Measurements from ENCODE around the gene FOXA2.

The FOXA2 gene

GRCh38 chr20:22579711-22580697, 4.4 kb downstream of the FOXA2 start:
- no peaks in the 10 kb centered on the region for H3K9me3 Mint-ChIP-seq
- no peaks in the 10 kb centered on the region for H3K4me1 Mint-ChIP-seq (ENCODE audit: low read depth)
- H3K36me3 Mint-ChIP-seq (ENCODE audit: low read depth): no peaks in the 10 kb centered on the region
- H3K4me3 Mint-ChIP-seq: no peak overlapping the region
- peaks cover 89% of the 10 kb centered on the region for H3K27me3 Mint-ChIP-seq
- intact Hi-C loops (cut with micrococcal nuclease): no loop called here
- no peak overlapping the region for H3K27ac Mint-ChIP-seq

DNA sequence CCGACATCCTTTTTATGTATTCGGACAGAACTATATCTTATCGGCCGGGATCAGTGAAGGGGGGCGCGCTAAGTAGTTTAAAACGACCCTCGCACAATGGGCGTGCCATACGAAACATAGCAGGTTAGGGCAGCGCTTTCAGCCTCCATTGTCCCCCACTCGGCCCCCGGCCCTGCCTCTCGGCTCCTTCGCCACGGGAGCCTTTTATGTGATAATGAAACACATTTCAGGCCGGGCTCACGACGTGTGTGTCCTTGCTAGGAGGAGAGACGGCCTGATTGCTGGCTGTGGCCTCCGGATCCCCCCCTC, 5.3 kb downstream of the FOXA2 start:
- Mint-ChIP-seq H3K4me1 (ENCODE audit: low read depth) (no peaks in the 10 kb centered on the region), H3K27me3 (peaks cover 93% of the 10 kb centered on the region), H3K27ac (no peak overlapping the region), H3K36me3 (ENCODE audit: low read depth) (no peaks in the 10 kb centered on the region), H3K9me3 (no peaks in the 10 kb centered on the region), H3K4me3 (no peak overlapping the region)
- intact Hi-C loops (cut with micrococcal nuclease): no loop called here

GRCh38 chr20:22578221-22579118, 5.9 kb downstream of the FOXA2 start:
- H3K9me3 Mint-ChIP-seq: no peaks in the 10 kb centered on the region
- no peak overlapping the region for H3K27ac Mint-ChIP-seq
- H3K36me3 Mint-ChIP-seq (ENCODE audit: low read depth): no peaks in the 10 kb centered on the region
- H3K4me1 Mint-ChIP-seq (ENCODE audit: low read depth): no peaks in the 10 kb centered on the region
- intact Hi-C loops (cut with micrococcal nuclease): no loop called here
- H3K27me3 Mint-ChIP-seq: peaks cover 92% of the 10 kb centered on the region
- H3K4me3 Mint-ChIP-seq: no peak overlapping the region

DNA sequence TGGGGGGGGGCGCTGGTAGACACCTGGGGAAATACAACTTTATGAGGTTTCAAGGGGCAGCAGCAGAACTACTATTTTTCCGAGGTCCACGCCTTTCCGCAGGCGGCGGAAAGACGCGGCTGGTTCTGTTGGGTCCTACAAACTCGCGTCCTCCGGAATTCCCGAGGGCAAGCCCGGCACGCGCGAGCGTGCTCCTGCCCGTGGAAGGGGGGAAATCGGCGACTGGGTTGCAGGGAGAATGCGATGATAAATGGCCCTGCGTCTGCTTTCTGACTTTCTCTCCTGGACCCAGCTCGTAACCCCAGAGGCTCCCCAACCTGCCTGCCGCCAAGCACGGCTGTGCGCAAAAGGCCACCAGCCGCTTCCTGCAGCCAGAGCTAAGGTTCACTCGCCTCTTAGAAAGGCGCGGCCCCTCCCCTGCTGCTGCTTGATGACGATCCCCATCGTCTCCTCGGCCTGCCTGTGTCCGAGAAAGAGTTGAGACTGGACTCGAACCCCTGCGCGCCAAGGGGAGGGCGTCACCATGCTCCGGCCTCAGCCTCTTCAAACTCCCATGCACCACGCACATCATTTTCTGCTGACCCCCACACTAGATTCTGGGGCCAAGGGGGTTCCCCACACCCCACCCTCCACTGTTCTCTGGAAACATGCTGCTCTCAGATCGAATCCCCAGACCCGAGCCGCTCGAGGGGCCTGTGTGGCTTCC, 6.7 kb downstream of the FOXA2 start:
- Mint-ChIP-seq H3K27me3 (peaks cover 92% of the 10 kb centered on the region), H3K27ac (no peak overlapping the region), H3K36me3 (ENCODE audit: low read depth) (no peaks in the 10 kb centered on the region), H3K9me3 (no peaks in the 10 kb centered on the region), H3K4me3 (no peak overlapping the region), H3K4me1 (ENCODE audit: low read depth) (no peaks in the 10 kb centered on the region)
- intact Hi-C loops (cut with micrococcal nuclease): no loop called here

DNA sequence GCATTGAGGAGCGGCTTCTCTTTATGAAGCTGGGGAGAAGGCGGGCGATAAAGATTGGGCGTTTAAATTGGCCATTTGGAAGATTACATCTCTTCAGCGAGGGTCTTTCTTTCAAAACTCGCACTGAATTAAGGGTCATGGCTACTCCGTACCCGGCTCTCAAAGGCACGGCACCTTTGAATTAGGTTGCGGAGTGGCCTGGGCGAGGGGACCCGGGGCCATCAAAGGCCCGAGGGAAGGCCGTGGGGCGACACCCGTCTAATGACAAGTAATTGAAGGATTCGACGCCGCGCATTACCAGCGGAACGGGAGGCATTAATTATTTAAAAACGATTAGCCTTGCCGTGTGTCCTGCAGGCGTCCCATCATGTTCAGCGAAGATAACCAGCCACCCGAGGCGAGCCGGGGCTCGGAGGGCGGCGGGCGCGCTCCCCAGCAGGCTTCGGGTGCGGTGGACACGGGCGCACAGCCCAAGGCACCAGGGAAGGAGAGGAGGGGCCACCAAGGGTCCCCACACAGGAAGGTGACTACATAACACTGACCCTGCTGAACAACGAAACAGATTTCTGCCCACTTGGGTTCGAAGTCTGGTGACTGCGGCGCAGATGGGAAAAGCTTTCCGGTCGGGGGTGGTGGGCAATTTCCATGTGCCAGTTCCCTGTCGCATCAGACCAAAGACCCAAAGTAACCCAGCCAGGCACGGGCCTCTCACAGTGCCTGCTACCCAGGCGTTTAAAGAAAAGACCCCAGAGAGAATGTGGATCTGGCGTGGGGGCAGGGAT, 7.4 kb downstream of the FOXA2 start:
- intact Hi-C loops (cut with micrococcal nuclease): no loop called here
- no peaks in the 10 kb centered on the region for H3K9me3 Mint-ChIP-seq
- H3K36me3 Mint-ChIP-seq (ENCODE audit: low read depth): no peaks in the 10 kb centered on the region
- peaks cover 93% of the 10 kb centered on the region for H3K27me3 Mint-ChIP-seq
- no peak overlapping the region for H3K27ac Mint-ChIP-seq
- H3K4me3 Mint-ChIP-seq: no peak overlapping the region
- no peaks in the 10 kb centered on the region for H3K4me1 Mint-ChIP-seq (ENCODE audit: low read depth)

GRCh38 chr20:22576273-22576672, 8.1 kb downstream of the FOXA2 start:
- Mint-ChIP-seq H3K4me1 (ENCODE audit: low read depth) (no peaks in the 10 kb centered on the region), H3K9me3 (no peaks in the 10 kb centered on the region), H3K36me3 (ENCODE audit: low read depth) (no peaks in the 10 kb centered on the region), H3K4me3 (no peak overlapping the region), H3K27ac (no peak overlapping the region), H3K27me3 (peaks cover 93% of the 10 kb centered on the region)
- intact Hi-C loops (cut with micrococcal nuclease): no loop called here

DNA sequence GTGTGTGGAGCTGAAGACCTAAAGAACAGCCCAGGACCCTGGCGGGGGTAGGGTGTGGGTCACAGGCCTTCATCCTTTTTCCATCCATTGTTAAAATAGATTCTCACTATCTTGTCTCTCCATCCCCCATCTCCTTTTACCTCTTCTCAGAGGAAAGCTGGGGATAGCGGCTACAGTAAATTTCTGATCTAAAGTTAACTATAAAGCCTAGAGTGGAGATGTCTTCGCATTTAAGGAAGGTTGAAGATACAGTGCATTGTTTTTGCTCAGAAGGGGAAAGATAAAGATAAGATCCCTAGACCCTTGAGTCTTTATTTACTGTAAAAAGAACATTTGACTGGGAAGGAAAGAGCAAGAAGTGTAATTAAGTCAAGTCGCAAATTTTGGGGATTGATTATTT, 8.6 kb downstream of the FOXA2 start:
- intact Hi-C loops (cut with micrococcal nuclease): no loop called here
- no peaks in the 10 kb centered on the region for H3K9me3 Mint-ChIP-seq
- no peak overlapping the region for H3K27ac Mint-ChIP-seq
- peaks cover 94% of the 10 kb centered on the region for H3K27me3 Mint-ChIP-seq
- H3K4me3 Mint-ChIP-seq: no peak overlapping the region
- no peaks in the 10 kb centered on the region for H3K36me3 Mint-ChIP-seq (ENCODE audit: low read depth)
- no peaks in the 10 kb centered on the region for H3K4me1 Mint-ChIP-seq (ENCODE audit: low read depth)

GRCh38 chr20:22575087-22575721, 9.2 kb downstream of the FOXA2 start:
- Mint-ChIP-seq H3K9me3 (no peaks in the 10 kb centered on the region), H3K4me1 (ENCODE audit: low read depth) (no peaks in the 10 kb centered on the region), H3K27ac (no peak overlapping the region), H3K27me3 (peaks cover 91% of the 10 kb centered on the region), H3K4me3 (no peak overlapping the region), H3K36me3 (ENCODE audit: low read depth) (no peaks in the 10 kb centered on the region)
- intact Hi-C loops (cut with micrococcal nuclease): no loop called here

DNA sequence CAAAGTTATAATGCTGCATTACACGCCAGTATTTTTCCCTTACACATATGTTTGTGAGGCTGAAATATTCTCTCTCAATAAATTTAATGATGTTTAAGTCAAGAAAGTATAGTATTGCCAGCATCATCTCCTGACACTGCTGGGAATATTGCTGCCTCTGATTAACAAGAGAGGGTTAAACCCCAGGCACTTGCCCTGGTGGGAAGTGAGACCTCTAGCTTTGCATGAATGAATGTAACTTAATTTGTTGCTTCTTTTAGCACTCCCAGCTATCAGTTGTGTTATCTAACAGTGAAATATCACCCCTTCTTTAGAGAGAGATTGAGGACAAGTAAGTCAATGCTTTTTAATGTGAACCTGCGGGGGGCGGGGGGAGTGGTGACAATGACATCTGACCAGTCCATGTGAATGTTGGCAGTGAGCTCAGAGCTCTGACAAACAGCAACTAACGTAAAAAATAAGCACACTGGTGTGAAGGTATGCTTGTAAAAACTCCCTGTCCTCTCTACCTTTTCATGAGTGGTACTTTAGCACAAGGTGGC, 9.8 kb downstream of the FOXA2 start:
- Mint-ChIP-seq H3K4me3 (no peak overlapping the region), H3K27me3 (peaks cover 87% of the 10 kb centered on the region), H3K27ac (no peak overlapping the region), H3K36me3 (ENCODE audit: low read depth) (no peaks in the 10 kb centered on the region), H3K4me1 (ENCODE audit: low read depth) (no peaks in the 10 kb centered on the region), H3K9me3 (no peaks in the 10 kb centered on the region)
- intact Hi-C loops (cut with micrococcal nuclease): no loop called here

DNA sequence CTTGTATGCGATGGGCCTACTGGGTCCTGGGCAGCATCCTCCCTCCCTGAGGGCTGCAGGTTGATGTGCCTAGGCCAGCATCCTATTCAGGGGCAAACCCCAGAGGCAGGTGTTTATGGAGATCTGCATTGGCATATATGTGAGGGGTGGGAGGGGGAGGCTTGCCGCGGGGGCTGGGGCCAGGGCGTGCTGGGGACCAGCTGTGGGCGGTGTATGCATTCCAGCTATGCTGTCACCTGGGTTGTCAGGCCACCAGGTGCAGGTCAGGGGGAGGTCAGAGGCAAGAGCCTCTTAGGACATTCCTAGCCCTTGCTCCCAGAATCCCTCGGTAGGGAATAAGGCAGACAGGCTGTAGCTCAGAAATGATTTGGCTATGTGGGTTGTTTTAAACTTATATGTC, 11.9 kb downstream of the FOXA2 start:
- Mint-ChIP-seq H3K27me3 (peaks cover 86% of the 10 kb centered on the region), H3K4me3 (no peak overlapping the region), H3K36me3 (ENCODE audit: low read depth) (no peaks in the 10 kb centered on the region), H3K4me1 (ENCODE audit: low read depth) (no peaks in the 10 kb centered on the region), H3K9me3 (no peaks in the 10 kb centered on the region), H3K27ac (no peak overlapping the region)
- intact Hi-C loops (cut with micrococcal nuclease): no loop called here

DNA sequence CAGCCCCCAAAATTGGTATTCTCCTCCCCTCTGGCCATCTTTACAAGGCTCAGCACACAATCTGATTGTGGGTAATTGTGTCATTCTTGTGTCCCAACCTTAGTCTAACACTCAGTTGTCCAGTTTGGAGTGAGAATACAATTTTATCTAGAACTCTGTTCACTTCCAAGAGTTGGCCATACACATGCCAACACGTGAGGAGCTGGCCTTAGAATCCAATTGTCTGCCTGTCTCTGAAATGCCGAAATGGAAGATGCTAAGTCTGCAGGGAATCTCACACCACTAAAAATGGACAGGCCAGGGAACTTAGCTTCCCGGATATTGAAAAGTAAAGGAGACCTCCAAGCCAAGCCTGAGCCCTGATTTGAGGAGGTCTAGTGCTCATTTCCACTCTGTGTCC, 12.3 kb downstream of the FOXA2 start:
- no peak overlapping the region for H3K27ac Mint-ChIP-seq
- H3K4me1 Mint-ChIP-seq (ENCODE audit: low read depth): no peaks in the 10 kb centered on the region
- H3K9me3 Mint-ChIP-seq: no peaks in the 10 kb centered on the region
- H3K4me3 Mint-ChIP-seq: no peak overlapping the region
- H3K36me3 Mint-ChIP-seq (ENCODE audit: low read depth): no peaks in the 10 kb centered on the region
- peaks cover 86% of the 10 kb centered on the region for H3K27me3 Mint-ChIP-seq
- intact Hi-C loops (cut with micrococcal nuclease): no loop called here

DNA sequence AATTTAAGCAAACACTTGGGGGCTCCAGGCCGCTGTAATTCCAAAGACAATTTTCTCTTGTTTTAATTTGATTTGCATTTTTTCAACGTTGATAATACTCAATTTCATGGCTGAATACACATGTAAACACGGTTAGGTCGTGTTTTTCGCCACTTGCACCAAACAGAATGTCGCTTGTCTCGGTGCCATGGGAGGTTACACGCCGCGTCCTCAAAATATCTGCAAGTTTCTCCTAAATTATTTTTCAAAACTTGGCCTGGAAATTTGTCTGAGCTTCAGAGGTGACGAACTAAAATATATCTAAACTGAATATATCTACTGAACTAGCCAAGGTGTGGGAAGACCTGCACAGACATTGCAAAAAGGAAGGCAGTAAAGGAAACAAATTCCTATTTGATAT, 15.0 kb downstream of the FOXA2 start:
- H3K4me3 Mint-ChIP-seq: no peak overlapping the region

GRCh38 chr20:22568872-22569344, 15.5 kb downstream of the FOXA2 start:
- no peaks in the 10 kb centered on the region for H3K36me3 Mint-ChIP-seq (ENCODE audit: low read depth)
- H3K4me3 Mint-ChIP-seq: no peak overlapping the region
- no peaks in the 10 kb centered on the region for H3K9me3 Mint-ChIP-seq
- no peaks in the 10 kb centered on the region for H3K4me1 Mint-ChIP-seq (ENCODE audit: low read depth)
- peaks cover 82% of the 10 kb centered on the region for H3K27me3 Mint-ChIP-seq
- H3K27ac Mint-ChIP-seq: no peak overlapping the region
- intact Hi-C loops (cut with micrococcal nuclease): no loop called here

More for the DNA sequence above, 15.0 kb downstream of the FOXA2 start:
- peaks cover 80% of the 10 kb centered on the region for H3K27me3 Mint-ChIP-seq
- no peaks in the 10 kb centered on the region for H3K4me1 Mint-ChIP-seq (ENCODE audit: low read depth)
- intact Hi-C loops (cut with micrococcal nuclease): no loop called here
- no peak overlapping the region for H3K27ac Mint-ChIP-seq
- no peaks in the 10 kb centered on the region for H3K36me3 Mint-ChIP-seq (ENCODE audit: low read depth)
- no peaks in the 10 kb centered on the region for H3K9me3 Mint-ChIP-seq
